Fibroblast of lung (primary cell): ENCODE data around the gene PREB. TPM values are rescaled to one million over a fixed set of nuclear protein-coding genes. Genes with fewer than 3 reads are reported as not detected.
"Not testable (repeated sequence)": the region's sequence is repeated elsewhere in the genome, so short reads cannot be mapped to it uniquely, and the experiment has no call there.

Experiments
- DNase-seq, 2 donors: peaks; one replicate each; pipeline versions ENCODE4 v3.0.0 to v3.0.0-alpha.2; 2010; ENCODE audit warnings: low read depth in 2 of 2
- H2AFZ ChIP-seq: 2 replicates; pipeline ENCODE4 v1.5.1; 2012; ENCODE audit warnings: low read length, control low read depth, inconsistent platforms
- H3K27ac ChIP-seq: 2 replicates; pipeline ENCODE4 v1.5.1; 2011; ENCODE audit warnings: low read length, control low read depth; ENCODE audit not compliant: insufficient read depth
- H3K27me3 ChIP-seq: 2 replicates; pipeline ENCODE4 v1.5.1; 2011; ENCODE audit warnings: mild to moderate bottlenecking, low read length; ENCODE audit not compliant: control insufficient read depth, insufficient read depth
- H3K36me3 ChIP-seq: 2 replicates; pipeline ENCODE4 v1.5.1; 2011; ENCODE audit warnings: low read length; ENCODE audit not compliant: control insufficient read depth, insufficient read depth
- H3K4me1 ChIP-seq: 2 replicates; pipeline ENCODE4 v1.5.1; 2011; ENCODE audit warnings: low read length; ENCODE audit not compliant: control insufficient read depth, insufficient read depth; ENCODE audit errors: extremely low read depth
- H3K4me2 ChIP-seq: 2 replicates; pipeline ENCODE4 v1.5.1; 2011; ENCODE audit warnings: low read length, control low read depth; ENCODE audit not compliant: insufficient read depth; ENCODE audit errors: extremely low read depth
- H3K4me3 ChIP-seq, 4 experiments: fragments of 200-600 bp in 1 of 4; sonication (generic) in 1 of 4; replicated peaks in 1 of 4; 2 replicates each; pipeline ENCODE4 v1.5.1; 2011 to 2016; ENCODE audit warnings: low read length in 4 of 4, low read depth in 3 of 4, mild to moderate bottlenecking in 3 of 4, control low read depth in 2 of 4, inconsistent platforms in 1 of 4, mixed read lengths in 1 of 4; ENCODE audit not compliant: insufficient read depth in 1 of 4; ENCODE audit errors: control extremely low read depth in 1 of 4
- H3K79me2 ChIP-seq: 2 replicates; pipeline ENCODE4 v1.5.1; 2012; ENCODE audit warnings: mild to moderate bottlenecking, low read length, inconsistent platforms; ENCODE audit not compliant: control insufficient read depth, insufficient read depth
- H3K9ac ChIP-seq: 2 replicates; pipeline ENCODE4 v1.5.1; 2011; ENCODE audit warnings: mild to moderate bottlenecking, low read length, control low read depth; ENCODE audit not compliant: insufficient read depth
- H3K9me3 ChIP-seq: 2 replicates; pipeline ENCODE4 v1.5.1; 2012; ENCODE audit warnings: low read depth, low read length; ENCODE audit not compliant: control insufficient read depth, insufficient read depth
- H4K20me1 ChIP-seq: 2 replicates; pipeline ENCODE4 v1.5.1; 2011; ENCODE audit warnings: low read length; ENCODE audit not compliant: control insufficient read depth, insufficient read depth; ENCODE audit errors: extremely low read depth
- CTCF ChIP-seq, 2 donors: IDR thresholded peaks in 1 of 2; conservative IDR thresholded peaks in 1 of 2; 1 replicate in 1 of 2; 2 replicates in 1 of 2; pipeline ENCODE4 v1.5.1; 2011 to 2012; ENCODE audit warnings: low read length in 2 of 2, control low read depth in 1 of 2, inconsistent platforms in 1 of 2, low read depth in 1 of 2, mild to moderate bottlenecking in 1 of 2
- EZH2 ChIP-seq: IDR thresholded peaks from 2 replicates; pipeline ENCODE4 v1.5.1; 2012; ENCODE audit warnings: low read length, control low read depth, mild to moderate bottlenecking; ENCODE audit errors: missing control alignments
- polyA plus RNA-seq, 2 donors: library from polyadenylated mRNA; depleted of rRNA in 1 of 2; stranded (reverse) in 1 of 2; unstranded in 1 of 2; fragments of >200 nt; gene quantifications; 2 replicates each; pipeline ENCODE4 v1.2.1, GENCODE V29; 2011 to 2012; ENCODE audit warnings: missing spikeins in 1 of 2
- total RNA-seq: library from RNA; depleted of rRNA; stranded (reverse); fragments of >200 nt; gene quantifications from 2 replicates; pipeline ENCODE4 v1.2.1, GENCODE V29; 2014

The PREB gene
- total and polyA plus RNA-seq, 2 donors (not counting 1 experiment from before 2014, with no cell fraction given), result 36.0 to 42.9 TPM

DNA sequence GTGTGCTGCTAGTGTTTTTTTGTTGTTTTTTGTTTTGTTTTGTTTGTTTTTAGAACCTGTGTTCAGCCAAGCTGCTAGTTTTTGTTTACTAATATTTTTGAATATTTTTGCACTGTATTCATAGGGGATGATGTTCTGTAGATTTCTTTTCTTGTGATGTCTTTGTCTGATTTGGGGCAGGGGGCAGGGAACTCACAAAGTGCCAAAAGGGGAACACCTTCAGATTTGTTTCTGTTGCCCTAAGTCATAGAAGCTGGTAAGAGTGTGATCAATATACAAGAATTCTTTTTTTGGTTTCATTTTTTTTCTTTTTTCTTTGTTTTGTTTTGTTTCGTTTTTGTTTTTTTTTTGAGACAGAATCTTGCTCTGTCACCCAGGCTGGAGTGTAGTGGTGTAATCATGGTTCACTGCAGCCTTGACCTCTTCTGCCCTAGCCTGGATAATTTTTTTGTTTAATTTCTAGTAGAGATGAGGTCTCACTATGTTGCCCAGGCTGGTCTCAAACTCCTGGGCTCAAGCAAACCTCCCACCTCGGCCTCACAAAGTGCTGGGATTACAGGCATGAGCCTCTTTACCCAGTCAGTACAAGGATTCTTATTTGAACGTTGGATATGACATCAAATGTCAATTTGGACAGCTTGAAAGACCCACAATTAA lies 45.0 kb upstream of the PREB start:
- Histone ChIP-seq H3K4me2 (no peak overlapping the region), H3K27ac (no peak overlapping the region), H3K79me2 (no peaks in the 10 kb centered on the region)

GRCh38 chr2:27178469-27178868 lies 44.0 kb upstream of the PREB start:
- Histone ChIP-seq H3K9ac (no peak overlapping the region), H3K79me2 (no peaks in the 10 kb centered on the region), H4K20me1 (no peaks in the 10 kb centered on the region), H3K27me3 (peaks cover 3% of the 10 kb centered on the region), H3K4me3 (no peak overlapping the region), H3K4me2 (no peak overlapping the region), H2AFZ (no peak overlapping the region), H3K9me3 (no peaks in the 10 kb centered on the region), H3K27ac (no peak overlapping the region), H3K36me3 (no peaks in the 10 kb centered on the region), H3K4me1 (peaks cover 3% of the 10 kb centered on the region)
- no peak for DNase-seq
- no peak for TF ChIP-seq EZH2
- no peak for TF ChIP-seq CTCF (conservative IDR thresholded peaks at IDR 0.05 in 1 of 2, IDR thresholded peaks at IDR 0.05 in 1 of 2; ENCODE audit: low read depth in 1 of 2, low read length in 2 of 2)

More for the DNA sequence above, 45.0 kb upstream of the PREB start:
- Histone ChIP-seq H3K4me3 (no peak overlapping the region), H3K4me1 (peaks cover 4% of the 10 kb centered on the region), H2AFZ (no peak overlapping the region), H3K9ac (no peak overlapping the region), H3K9me3 (no peaks in the 10 kb centered on the region), H3K27me3 (peaks cover 5% of the 10 kb centered on the region), H3K36me3 (no peaks in the 10 kb centered on the region), H4K20me1 (no peaks in the 10 kb centered on the region)
- TF ChIP-seq EZH2 (no peak), CTCF (conservative IDR thresholded peaks at IDR 0.05 in 1 of 2, IDR thresholded peaks at IDR 0.05 in 1 of 2; ENCODE audit: low read depth in 1 of 2, low read length in 2 of 2) (no peak)
- no peak for DNase-seq

DNA sequence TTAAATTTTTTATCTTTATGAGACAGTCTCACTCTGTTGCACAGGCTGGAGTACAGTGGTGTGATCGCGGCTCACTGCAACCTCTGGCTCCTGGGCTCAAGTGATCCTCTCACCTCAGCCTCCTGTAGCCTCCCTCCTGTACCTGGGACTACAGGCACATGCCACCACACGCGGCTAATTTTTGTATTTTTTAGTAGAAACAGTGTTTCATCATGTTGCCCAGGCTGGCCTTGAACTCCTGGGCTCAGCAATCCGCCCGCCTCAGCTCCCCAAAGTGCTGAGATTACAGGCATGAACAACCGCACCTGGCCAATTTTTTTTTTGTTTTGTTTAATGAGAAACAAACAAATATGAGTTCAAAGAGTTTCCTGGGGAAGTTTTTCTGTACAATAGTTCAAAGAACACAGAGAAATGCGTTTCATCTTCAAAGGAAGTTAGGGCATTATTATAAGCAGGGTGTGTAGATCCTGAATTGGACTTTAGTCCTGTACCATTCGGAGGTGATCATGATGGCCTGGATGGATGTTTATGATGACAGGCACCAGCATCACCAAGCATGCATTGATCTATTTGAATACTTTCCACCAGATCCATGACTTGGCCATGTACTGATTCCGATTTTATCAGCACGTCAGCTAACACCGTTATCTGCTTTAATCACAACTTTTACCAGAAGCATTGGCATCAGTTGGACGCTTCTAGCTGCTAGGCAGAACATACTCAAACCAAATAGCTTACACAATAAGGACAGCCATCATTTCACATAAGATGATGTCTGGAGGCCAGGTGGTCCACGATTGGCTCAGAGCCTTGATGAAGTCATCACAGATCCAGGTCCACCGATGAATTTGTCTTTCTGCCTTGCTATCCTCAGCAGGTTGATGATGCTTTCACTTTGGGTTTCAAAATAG lies 43.3 kb upstream of the PREB start:
- peaks cover 9% of the 10 kb centered on the region for H3K27me3 ChIP-seq
- no peak overlapping the region for H3K9ac ChIP-seq
- H3K4me1 ChIP-seq, result peaks cover 2% of the 10 kb centered on the region
- H2AFZ ChIP-seq, result no peak overlapping the region
- no peaks in the 10 kb centered on the region for H3K79me2 ChIP-seq
- H3K4me2 ChIP-seq, result no peak overlapping the region
- no peak for DNase-seq
- TF ChIP-seq CTCF (conservative IDR thresholded peaks at IDR 0.05 in 1 of 2, IDR thresholded peaks at IDR 0.05 in 1 of 2; ENCODE audit: low read depth in 1 of 2, low read length in 2 of 2) (no peak), EZH2 (no peak)
- H3K27ac ChIP-seq, result no peak overlapping the region
- no peaks in the 10 kb centered on the region for H3K9me3 ChIP-seq
- no peak overlapping the region for H3K4me3 ChIP-seq
- no peaks in the 10 kb centered on the region for H3K36me3 ChIP-seq
- H4K20me1 ChIP-seq, result no peaks in the 10 kb centered on the region

GRCh38 chr2:27175781-27176180 lies 41.3 kb upstream of the PREB start:
- H3K4me3 ChIP-seq, H3K4me1 ChIP-seq, H2AFZ ChIP-seq, H3K27ac ChIP-seq, H3K9me3 ChIP-seq, H3K9ac ChIP-seq, H3K27me3 ChIP-seq, H4K20me1 ChIP-seq, H3K36me3 ChIP-seq, DNase-seq, H3K79me2 ChIP-seq, H3K4me2 ChIP-seq: not testable (repeated sequence)
